IMR-90 (cell line): ENCODE measurements around the gene HLA-DOB.

Source experiments
- BHLHE40 ChIP-seq: fragments of 150-350 bp; IDR thresholded peaks from 2 replicates; pipeline ENCODE4 v1.6.1; 2016; ENCODE audit warnings: mild to moderate bottlenecking, low read depth, low read length
- CTCF ChIP-seq: conservative IDR thresholded peaks from 2 replicates; pipeline ENCODE4 v1.5.1; 2012; ENCODE audit warnings: mild to moderate bottlenecking, low read depth, low read length, improper control_type of control experiment
- ELK1 ChIP-seq: fragments of 150-350 bp; IDR thresholded peaks from 2 replicates; pipeline ENCODE4 v1.6.1; 2016; ENCODE audit warnings: low read depth, mild to moderate bottlenecking, low read length, moderate library complexity, borderline replicate concordance
- FOS ChIP-seq: fragments of 150-350 bp; IDR thresholded peaks from 2 replicates; pipeline ENCODE4 v1.6.1; 2016; ENCODE audit warnings: low read depth, low read length
- MAZ ChIP-seq: IDR thresholded peaks from 2 replicates; pipeline ENCODE4 v1.6.1; 2012; ENCODE audit warnings: low read depth, mild to moderate bottlenecking, low read length, improper control_type of control experiment, moderate library complexity, borderline replicate concordance
- MXI1 ChIP-seq: IDR thresholded peaks from 2 replicates; pipeline ENCODE4 v1.6.1; 2012; ENCODE audit warnings: low read depth, mild to moderate bottlenecking, low read length, moderate library complexity, borderline replicate concordance
- POLR2A ChIP-seq: IDR thresholded peaks from 2 replicates; pipeline ENCODE4 v1.6.1; 2012; ENCODE audit warnings: mild to moderate bottlenecking, low read depth, low read length
- SMC3 ChIP-seq: fragments of 150-350 bp; IDR thresholded peaks from 2 replicates; pipeline ENCODE4 v1.6.1; 2016; ENCODE audit warnings: low read depth, mild to moderate bottlenecking, antibody characterized with exemption, low read length, moderate library complexity
- USF2 ChIP-seq: fragments of 150-350 bp; IDR thresholded peaks from 2 replicates; pipeline ENCODE4 v1.6.1; 2017; ENCODE audit warnings: mild to moderate bottlenecking, antibody characterized with exemption, low read length, low read depth

GRCh38 chr6:32837651-32838113 lies 20.9 kb upstream of the HLA-DOB start:
- TF ChIP-seq CTCF (no peak), POLR2A (no peak), MAZ (no peak), USF2 (no peak), BHLHE40 (no peak), MXI1 (no peak), FOS (no peak), ELK1 (no peak), SMC3 (no peak)
